Measurements from ENCODE around the gene MYO7B. TPM values are rescaled to one million over a fixed set of nuclear protein-coding genes. Genes with fewer than 3 reads are reported as not detected.

The MYO7B gene
- total RNA-seq, 2 donors from 2014 or later = 0.16 to 0.19 TPM

- Mint-ChIP-seq H3K27ac (no peak overlapping the region), H3K36me3 (ENCODE audit: low read depth) (no peaks in the 10 kb centered on the region), H3K4me1 (peaks cover 4% of the 10 kb centered on the region), H3K27me3 (no peaks in the 10 kb centered on the region), H3K4me3 (no peak overlapping the region), H3K9me3 (no peaks in the 10 kb centered on the region)
- ATAC-seq (replicated peaks) = no peak
Measured at GRCh38 chr2:127654084-127654837, 118.8 kb downstream of the MYO7B start.

- no peak for ATAC-seq (replicated peaks)
- no peaks in the 10 kb centered on the region for H3K27me3 Mint-ChIP-seq
- H3K9me3 Mint-ChIP-seq = no peaks in the 10 kb centered on the region
- H3K36me3 Mint-ChIP-seq (ENCODE audit: low read depth) = no peaks in the 10 kb centered on the region
- no peaks in the 10 kb centered on the region for H3K4me1 Mint-ChIP-seq
- H3K27ac Mint-ChIP-seq = no peak overlapping the region
- H3K4me3 Mint-ChIP-seq = no peak overlapping the region
Measured at GRCh38 chr2:127654838-127655175, 119.3 kb downstream of the MYO7B start.

- Mint-ChIP-seq H3K9me3 (no peaks in the 10 kb centered on the region), H3K27ac (no peak overlapping the region), H3K36me3 (ENCODE audit: low read depth) (no peaks in the 10 kb centered on the region), H3K4me1 (no peaks in the 10 kb centered on the region), H3K27me3 (no peaks in the 10 kb centered on the region), H3K4me3 (no peak overlapping the region)
- no peak for ATAC-seq (replicated peaks)
Measured at GRCh38 chr2:127655209-127656073, 120.0 kb downstream of the MYO7B start.

DNA sequence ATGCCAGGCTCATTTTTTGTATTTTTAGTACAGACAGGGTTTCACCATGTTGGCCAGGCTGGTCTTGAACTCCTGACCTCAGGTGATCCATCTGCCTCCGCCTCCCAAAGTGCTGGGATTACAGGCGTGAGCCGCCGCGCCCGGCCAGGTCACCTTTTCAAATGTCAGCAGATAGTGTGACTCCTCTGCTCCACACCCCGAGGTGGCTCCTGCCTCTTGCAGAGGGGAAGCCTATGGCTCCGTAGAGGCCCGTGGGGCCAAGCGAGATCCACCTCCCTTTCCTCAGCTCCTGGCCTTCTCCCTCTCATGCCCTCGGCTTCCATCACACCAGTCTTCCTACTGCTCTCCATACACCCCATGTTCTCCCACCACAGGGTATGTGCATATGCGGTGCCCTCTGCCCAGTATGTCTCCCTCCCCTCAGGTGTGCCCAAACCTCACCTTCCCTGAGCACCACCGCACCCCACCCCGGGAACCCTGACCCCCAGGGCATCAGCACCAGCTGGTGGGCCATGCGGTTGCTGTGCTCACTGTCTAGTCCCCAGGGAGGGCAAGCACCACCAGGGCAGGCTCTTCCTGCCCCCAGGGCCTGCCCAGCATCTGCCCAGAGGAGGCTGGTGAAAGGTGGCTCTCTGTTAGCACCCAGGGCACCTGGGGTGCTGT lies 121.2 kb downstream of the MYO7B start:
- Mint-ChIP-seq H3K4me1 (no peaks in the 10 kb centered on the region), H3K4me3 (no peak overlapping the region), H3K27ac (no peak overlapping the region), H3K27me3 (peaks cover 10% of the 10 kb centered on the region), H3K36me3 (ENCODE audit: low read depth) (no peaks in the 10 kb centered on the region), H3K9me3 (no peaks in the 10 kb centered on the region)
- no peak for ATAC-seq (replicated peaks)

GRCh38 chr2:127657232-127657595 lies 121.7 kb downstream of the MYO7B start:
- Mint-ChIP-seq H3K36me3 (ENCODE audit: low read depth) (no peaks in the 10 kb centered on the region), H3K27ac (no peak overlapping the region), H3K9me3 (no peaks in the 10 kb centered on the region), H3K27me3 (peaks cover 13% of the 10 kb centered on the region), H3K4me1 (no peaks in the 10 kb centered on the region), H3K4me3 (no peak overlapping the region)
- ATAC-seq (replicated peaks) = no peak

DNA sequence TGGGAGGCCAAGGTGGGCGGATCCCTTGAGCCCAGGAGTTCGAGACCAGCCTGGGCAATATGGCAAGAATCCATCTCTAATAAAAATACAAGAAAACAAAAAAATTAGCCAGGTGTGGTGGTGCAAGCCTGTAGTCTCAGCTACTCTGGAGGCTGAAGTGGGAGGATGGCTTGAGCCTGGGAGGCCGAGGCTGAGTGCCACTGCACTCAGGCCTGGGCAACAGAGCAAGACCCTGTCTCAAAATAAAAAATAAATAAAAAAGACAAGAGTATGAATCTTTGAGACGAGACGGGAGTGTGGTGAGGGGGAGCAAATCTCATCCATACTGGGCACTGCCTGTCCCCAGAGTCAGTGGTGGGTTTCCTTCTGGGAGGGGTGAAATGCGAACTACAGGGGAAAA lies 122.7 kb downstream of the MYO7B start:
- Mint-ChIP-seq H3K9me3 (no peaks in the 10 kb centered on the region), H3K36me3 (ENCODE audit: low read depth) (no peaks in the 10 kb centered on the region), H3K4me1 (no peaks in the 10 kb centered on the region), H3K27ac (no peak overlapping the region), H3K4me3 (no peak overlapping the region), H3K27me3 (peaks cover 15% of the 10 kb centered on the region)
- no peak for ATAC-seq (replicated peaks)

- no peak overlapping the region for H3K4me3 Mint-ChIP-seq
- H3K27ac Mint-ChIP-seq = no peak overlapping the region
- no peaks in the 10 kb centered on the region for H3K9me3 Mint-ChIP-seq
- H3K4me1 Mint-ChIP-seq = no peaks in the 10 kb centered on the region
- H3K36me3 Mint-ChIP-seq (ENCODE audit: low read depth) = no peaks in the 10 kb centered on the region
- no peak for ATAC-seq (replicated peaks)
- H3K27me3 Mint-ChIP-seq = peaks cover 21% of the 10 kb centered on the region
Measured at GRCh38 chr2:127658641-127659407, 123.3 kb downstream of the MYO7B start.

GRCh38 chr2:127659408-127660290 lies 124.2 kb downstream of the MYO7B start:
- Mint-ChIP-seq H3K4me1 (no peaks in the 10 kb centered on the region), H3K27ac (no peak overlapping the region), H3K27me3 (peaks cover 22% of the 10 kb centered on the region), H3K36me3 (ENCODE audit: low read depth) (no peaks in the 10 kb centered on the region), H3K9me3 (no peaks in the 10 kb centered on the region), H3K4me3 (no peak overlapping the region)
- no peak for ATAC-seq (replicated peaks)

DNA sequence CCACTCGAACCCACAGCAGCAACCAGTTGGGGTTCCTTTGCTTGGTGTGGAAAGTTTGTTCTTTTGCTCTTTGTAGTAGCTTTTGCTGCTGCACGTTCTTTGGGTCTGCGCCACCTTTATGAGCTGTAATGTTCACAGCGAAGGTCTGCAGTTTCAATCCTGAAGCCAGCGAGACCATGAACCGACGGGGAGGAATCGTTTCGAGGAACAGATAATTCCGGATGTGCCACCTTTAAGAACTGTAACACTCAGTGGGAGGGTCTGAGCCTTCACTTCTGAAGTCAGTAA lies 124.8 kb downstream of the MYO7B start:
- H3K27ac Mint-ChIP-seq = no peak overlapping the region
- H3K27me3 Mint-ChIP-seq = peaks cover 27% of the 10 kb centered on the region
- no peaks in the 10 kb centered on the region for H3K4me1 Mint-ChIP-seq
- no peaks in the 10 kb centered on the region for H3K36me3 Mint-ChIP-seq (ENCODE audit: low read depth)
- ATAC-seq (replicated peaks) = no peak
- no peaks in the 10 kb centered on the region for H3K9me3 Mint-ChIP-seq
- no peak overlapping the region for H3K4me3 Mint-ChIP-seq

DNA sequence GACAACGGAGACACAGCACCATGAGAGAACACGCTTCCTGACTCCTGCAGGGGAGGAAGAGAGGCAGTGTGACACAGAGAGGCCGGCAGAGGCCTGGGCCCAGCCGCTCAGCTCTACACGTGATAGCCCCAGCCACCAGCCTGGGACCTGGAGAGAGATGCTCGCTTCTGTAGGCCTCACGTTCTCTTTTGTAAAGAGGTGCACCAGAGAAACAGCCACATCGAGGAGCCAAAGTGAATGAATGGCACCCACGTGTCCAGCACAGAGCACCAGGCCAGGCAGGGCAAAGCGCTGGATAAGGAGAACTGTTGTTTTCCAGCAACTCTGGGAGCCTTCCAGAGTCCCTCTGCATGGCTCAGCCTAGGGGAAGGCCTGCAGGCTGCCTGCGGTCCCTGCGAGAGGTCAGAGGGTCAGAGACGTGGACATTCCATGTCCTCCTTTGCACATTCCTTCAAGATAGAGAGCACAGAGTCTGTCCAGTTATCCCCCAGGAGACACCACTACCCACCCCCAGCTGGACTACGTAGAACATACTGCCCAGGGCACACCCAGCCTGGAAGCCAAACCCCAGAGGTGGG lies 125.7 kb downstream of the MYO7B start:
- H3K27ac Mint-ChIP-seq = no peak overlapping the region
- no peak overlapping the region for H3K4me3 Mint-ChIP-seq
- H3K9me3 Mint-ChIP-seq = no peaks in the 10 kb centered on the region
- H3K4me1 Mint-ChIP-seq = no peaks in the 10 kb centered on the region
- ATAC-seq (replicated peaks) = no peak
- H3K27me3 Mint-ChIP-seq = peaks cover 32% of the 10 kb centered on the region
- H3K36me3 Mint-ChIP-seq (ENCODE audit: low read depth) = no peaks in the 10 kb centered on the region

DNA sequence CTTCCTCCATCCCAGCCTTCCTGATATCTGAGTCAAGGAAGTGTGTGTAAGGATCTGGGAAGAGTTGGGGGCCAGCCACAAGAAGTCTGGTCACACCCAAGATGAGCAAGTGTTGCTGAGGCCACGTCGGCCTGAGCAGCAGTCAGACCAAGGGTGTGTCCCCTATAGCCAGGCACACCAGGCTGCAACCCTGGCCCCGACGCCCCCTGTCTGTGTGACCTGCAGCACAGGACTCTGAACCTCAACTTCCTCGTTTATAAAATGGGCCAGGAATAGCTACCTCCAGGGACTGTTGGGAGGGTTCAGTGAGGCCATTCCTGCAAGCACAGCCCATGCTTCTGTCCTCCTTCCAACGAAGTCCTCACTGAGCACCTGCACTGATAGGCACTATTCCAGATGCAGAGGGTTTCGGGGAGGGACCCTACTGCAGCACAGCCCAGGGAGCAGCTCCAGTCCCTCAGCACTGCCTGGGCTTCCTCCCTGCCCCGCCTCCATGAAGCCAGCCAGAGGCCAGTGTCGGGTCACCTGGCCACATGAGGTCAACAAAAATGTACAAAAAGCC lies 126.5 kb downstream of the MYO7B start:
- Mint-ChIP-seq H3K36me3 (ENCODE audit: low read depth) (no peaks in the 10 kb centered on the region), H3K27me3 (peaks cover 39% of the 10 kb centered on the region), H3K4me1 (no peaks in the 10 kb centered on the region), H3K4me3 (no peak overlapping the region), H3K9me3 (no peaks in the 10 kb centered on the region), H3K27ac (no peak overlapping the region)
- no peak for ATAC-seq (replicated peaks)

GRCh38 chr2:127662937-127663565 lies 127.6 kb downstream of the MYO7B start:
- Mint-ChIP-seq H3K36me3 (ENCODE audit: low read depth) (no peaks in the 10 kb centered on the region), H3K27ac (no peak overlapping the region), H3K4me3 (no peak overlapping the region), H3K9me3 (no peaks in the 10 kb centered on the region), H3K4me1 (no peaks in the 10 kb centered on the region), H3K27me3 (peaks cover 42% of the 10 kb centered on the region)
- ATAC-seq (replicated peaks) = no peak

- Mint-ChIP-seq H3K4me1 (no peaks in the 10 kb centered on the region), H3K27me3 (peaks cover 42% of the 10 kb centered on the region), H3K4me3 (no peak overlapping the region), H3K27ac (no peak overlapping the region), H3K36me3 (ENCODE audit: low read depth) (no peaks in the 10 kb centered on the region), H3K9me3 (no peaks in the 10 kb centered on the region)
- no peak for ATAC-seq (replicated peaks)
Measured at GRCh38 chr2:127663566-127664064, 128.1 kb downstream of the MYO7B start.

All from activated T-helper 17 cell treated with anti-CD3 and anti-CD28 coated beads, Interleukin-2, amount 50 U/mL, for 72 hours (primary cell).